Glomerular visceral epithelial cell (primary cell): Measurements from ENCODE around the gene IWS1.
"Not testable (repeated sequence)": the region's sequence is repeated elsewhere in the genome, so short reads cannot be mapped to it uniquely, and the experiment has no call there.

Experiments used
- DNase-seq: peaks from one replicate; pipeline ENCODE4 v3.0.0-alpha.2; 2016; ENCODE audit errors: extremely low spot score

IWS1 gene

GRCh38 chr2:127455566-127456493, 70.5 kb downstream of the IWS1 start:
- DNase-seq: no peak

DNA sequence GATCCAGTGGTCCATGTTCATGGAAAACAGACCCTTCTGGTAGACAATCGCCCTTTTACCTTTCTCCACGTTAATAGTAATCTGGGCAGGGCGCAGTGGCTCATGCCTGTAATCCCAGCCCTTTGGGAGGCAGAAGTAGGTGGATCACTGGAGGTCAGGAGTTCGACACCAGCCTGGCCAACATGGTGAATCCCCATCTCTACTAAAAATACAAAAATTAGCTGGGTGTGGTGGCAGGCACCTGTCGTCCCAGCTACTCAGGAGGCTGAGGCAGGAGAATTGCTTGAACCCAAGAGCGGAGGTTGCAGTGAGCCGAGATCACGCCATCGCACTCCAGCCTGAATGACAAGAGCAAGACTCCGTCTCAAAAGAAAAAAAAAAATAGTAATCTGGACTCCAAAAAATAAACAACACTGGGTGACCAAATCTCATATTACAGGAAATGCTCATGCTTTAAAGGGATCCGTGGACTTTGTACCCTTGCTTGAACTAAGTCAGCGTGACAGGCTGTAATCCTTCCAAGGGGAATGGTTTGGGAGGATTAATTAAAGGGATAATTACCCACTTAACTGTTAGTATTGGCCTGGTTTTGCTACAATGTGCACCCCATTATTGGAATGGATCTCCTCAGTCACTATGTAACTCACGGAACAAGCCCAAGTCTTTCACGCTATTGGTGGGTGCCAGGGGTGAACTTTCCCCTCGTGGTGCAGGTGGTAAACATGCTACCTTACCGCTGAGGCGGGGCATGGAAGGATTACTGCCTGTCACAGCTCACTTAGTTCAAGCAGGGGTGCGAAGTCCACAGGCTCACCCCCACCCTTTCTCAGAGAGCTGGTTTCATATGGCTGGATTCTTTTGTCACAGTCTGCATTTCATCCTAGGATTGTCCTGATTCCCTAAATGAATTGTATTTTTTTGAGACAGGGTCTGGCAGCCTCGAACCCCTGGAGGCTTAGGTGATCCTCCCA, 71.4 kb downstream of the IWS1 start:
- DNase-seq: no peak

GRCh38 chr2:127453392-127454171, 72.7 kb downstream of the IWS1 start:
- no peak for DNase-seq

- DNase-seq: no peak
These were observed 73.3 kb downstream of the IWS1 start for GRCh38 chr2:127453013-127453391.

DNA sequence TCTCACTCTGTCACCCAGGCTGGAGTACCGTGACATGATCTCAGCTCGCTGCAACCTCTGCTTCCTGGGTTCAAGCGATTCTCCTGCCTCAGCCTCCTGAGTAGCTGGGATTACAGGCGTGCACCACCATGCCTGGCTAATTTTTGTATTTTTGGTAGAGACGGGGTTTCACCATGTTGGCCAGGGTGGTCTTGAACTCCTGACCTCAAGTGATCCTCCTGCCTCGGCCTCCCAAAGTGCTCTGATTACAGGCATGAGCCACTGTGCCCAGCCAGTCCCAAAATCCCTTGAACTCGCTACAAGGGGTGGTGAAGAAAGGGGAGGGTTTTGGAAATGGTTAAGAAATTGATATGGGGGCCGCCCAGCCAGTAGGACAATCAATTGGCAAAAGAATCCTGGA, 73.9 kb downstream of the IWS1 start:
- DNase-seq: not testable (repeated sequence)

GRCh38 chr2:127451981-127452380, 74.3 kb downstream of the IWS1 start:
- no peak for DNase-seq

DNA sequence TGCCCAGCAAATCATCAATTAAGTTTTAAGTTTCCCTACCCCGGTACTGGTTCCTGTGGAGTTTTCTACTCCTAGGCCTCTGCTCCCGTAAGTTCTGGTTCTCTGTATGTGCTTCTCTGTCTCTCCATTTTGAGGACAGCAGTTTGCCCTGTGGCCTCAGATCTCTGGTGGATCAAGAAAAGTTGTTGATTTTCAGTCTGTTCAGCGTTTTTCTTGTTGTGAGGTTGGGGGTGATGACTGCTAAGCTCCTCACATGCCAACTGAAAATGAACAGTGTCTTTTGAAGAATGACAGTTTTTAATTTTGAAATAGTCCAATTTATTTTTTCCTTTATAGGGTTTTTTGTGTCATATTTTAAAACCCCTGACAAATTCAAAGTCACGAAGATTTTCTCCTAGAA, 76.4 kb downstream of the IWS1 start:
- DNase-seq: no peak

DNA sequence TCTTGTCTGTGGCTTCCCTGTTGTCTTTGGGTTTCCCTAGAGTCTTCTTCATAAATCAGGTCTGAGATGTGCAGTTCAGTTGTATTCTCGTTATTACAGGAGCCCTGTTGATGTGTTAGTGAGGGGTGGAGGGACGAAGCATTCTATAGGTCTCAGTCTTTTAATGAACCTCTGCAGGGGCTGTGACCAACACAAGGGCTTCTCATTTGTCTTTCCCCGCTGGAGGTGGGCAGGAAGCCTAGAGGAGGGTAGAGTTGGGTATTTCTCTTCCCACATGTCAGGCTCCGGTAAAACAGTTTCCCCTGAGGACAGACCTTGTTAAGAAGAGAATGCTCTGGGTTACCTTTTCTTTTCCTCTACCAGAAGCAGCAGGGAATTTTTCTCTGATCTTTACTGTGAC, 76.9 kb downstream of the IWS1 start:
- DNase-seq: no peak

- no peak for DNase-seq
These were observed 77.8 kb downstream of the IWS1 start for GRCh38 chr2:127448526-127448925.

GRCh38 chr2:127439343-127439742, 86.9 kb downstream of the IWS1 start:
- no peak for DNase-seq

DNA sequence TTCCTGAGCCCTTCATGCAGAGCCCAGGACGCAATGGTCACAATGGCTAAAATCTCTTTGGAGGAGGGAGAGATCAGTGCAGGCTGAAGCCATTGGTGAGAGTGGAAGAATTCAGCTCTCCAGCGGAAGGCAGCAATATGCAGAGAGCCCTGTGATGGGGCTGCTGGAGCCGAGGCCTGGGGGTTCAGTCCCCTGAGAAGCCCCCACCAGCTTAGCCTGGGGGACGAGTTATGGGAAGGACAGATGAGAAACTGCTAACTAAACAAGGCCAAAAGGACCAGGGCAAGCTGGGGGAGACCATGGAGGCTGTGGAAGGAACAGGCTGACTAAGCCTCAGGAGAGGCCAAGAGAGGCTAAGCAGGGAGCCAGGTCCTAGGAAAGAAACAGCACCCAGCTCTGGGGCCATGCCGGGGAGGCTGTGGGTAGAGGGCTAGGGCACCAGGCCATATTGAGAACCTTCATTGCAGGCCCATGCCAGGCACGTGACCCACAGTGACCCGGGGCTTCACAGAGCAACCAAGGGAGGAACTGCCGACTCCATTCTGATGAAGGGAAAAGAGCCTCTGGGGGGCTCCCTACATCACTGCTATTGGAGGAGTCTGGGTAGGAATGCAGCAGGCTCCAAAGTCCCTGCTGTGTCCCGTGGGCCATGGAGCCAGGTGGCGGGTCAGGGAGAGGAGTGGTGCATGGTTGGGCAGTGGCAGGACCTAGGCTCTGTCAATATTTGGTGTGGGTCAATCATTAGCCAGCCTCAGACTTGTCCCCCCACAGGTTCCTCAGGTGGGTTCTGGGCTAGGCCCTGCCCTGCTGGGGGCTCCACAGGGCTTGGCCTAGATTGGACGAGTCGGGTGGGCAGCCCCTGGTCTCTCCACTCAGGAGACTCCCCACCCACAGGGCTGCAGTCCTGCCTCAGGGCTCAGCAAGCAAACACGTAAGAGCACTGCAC, 88.2 kb downstream of the IWS1 start:
- no peak for DNase-seq

- DNase-seq: no peak
These were observed 89.2 kb downstream of the IWS1 start for GRCh38 chr2:127437056-127437455.

DNA sequence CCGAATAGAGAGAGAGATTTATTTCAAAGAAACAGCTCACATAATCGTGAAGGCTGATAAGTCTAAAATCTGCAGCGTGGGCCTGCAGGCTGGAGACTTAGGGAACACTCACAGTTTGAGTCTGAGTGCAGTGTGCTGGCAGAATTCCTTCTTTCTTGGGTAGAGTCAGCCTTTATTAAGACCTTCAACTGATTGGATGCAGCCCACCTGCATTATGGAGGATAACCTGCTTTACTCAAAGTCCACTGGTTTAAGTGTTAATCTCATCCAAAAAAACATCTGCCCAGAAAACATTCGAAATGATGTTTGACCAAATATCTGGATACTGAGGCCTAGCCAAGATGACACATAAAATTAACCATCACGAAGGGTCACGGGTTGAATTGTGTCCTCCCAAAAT, 91.8 kb downstream of the IWS1 start:
- no peak for DNase-seq

DNA sequence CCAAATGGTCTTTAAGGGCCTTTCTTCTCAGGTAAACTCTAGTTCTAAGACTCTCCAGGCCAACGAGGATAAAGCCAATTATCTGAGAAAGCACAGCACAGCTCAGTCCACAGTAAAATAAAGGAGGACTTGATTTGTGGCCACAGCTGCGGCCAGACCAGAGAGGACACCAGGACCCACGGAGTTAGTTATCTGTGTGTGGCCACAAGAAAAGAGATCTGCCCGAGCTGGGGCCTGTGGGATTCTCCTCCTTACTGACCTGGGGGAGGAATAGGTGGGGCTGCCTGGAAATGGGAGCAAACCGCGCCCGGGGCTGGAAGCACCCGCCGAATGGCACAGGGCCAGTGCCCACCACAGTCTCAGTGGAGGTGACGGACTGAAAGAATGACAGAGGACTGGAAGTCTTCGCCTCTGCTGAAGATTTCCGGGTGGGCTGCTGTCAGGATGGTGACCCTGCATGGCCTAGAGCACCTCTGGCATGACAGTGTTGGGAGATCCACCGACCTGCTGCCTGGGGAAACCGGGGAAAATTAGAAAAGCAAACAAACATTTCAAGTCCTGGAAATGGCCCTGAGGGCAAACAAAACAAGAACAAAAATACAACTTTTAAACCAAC, 94.8 kb downstream of the IWS1 start:
- no peak for DNase-seq
